Esophagus squamous epithelium (tissue), 4 donors: Measurements from ENCODE around the gene KLHL14.

Source experiments
- POLR2A ChIP-seq, 4 donors: fragments of 450-650 bp; IDR thresholded peaks; one replicate each; pipeline ENCODE4 v1.6.1; 2017; ENCODE audit warnings: antibody characterized with exemption in 4 of 4, mild to moderate bottlenecking in 4 of 4, moderate library complexity in 3 of 4
- TF ChIP-seq, protein P1 (sequence below), 6 experiments: fragments of 450-650 bp in 4 of 6; fragments of 200-600 bp in 2 of 6; sonication (generic) in 2 of 6; IDR thresholded peaks; one replicate each; pipeline ENCODE4 v1.5.1; 2016 to 2019; ENCODE audit warnings: antibody characterized with exemption in 6 of 6, mild to moderate bottlenecking in 4 of 6, moderate library complexity in 4 of 6

DNA sequence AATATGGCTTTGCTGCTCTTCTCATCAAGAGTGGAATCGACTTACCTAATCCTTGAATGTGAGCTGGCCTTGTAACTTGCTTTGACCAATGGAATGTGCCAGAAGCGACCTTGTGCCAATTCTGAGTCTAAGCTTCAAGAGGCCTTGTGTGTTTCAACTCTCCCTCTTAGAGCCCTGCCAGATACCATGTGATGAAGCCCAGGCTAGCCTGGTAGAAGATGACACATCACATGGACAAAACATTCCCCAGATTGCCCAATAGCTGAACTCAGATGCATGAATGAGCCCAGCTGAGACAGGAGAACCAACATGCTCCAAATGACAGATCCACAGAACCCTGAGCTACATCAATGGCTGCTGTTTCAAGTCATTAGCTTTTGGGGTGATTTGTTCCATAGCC is 4.2 kb upstream of the KLHL14 start:
- TF ChIP-seq, protein P1, sequence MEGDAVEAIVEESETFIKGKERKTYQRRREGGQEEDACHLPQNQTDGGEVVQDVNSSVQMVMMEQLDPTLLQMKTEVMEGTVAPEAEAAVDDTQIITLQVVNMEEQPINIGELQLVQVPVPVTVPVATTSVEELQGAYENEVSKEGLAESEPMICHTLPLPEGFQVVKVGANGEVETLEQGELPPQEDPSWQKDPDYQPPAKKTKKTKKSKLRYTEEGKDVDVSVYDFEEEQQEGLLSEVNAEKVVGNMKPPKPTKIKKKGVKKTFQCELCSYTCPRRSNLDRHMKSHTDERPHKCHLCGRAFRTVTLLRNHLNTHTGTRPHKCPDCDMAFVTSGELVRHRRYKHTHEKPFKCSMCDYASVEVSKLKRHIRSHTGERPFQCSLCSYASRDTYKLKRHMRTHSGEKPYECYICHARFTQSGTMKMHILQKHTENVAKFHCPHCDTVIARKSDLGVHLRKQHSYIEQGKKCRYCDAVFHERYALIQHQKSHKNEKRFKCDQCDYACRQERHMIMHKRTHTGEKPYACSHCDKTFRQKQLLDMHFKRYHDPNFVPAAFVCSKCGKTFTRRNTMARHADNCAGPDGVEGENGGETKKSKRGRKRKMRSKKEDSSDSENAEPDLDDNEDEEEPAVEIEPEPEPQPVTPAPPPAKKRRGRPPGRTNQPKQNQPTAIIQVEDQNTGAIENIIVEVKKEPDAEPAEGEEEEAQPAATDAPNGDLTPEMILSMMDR (IDR thresholded peaks at IDR 0.05) = no peak
- TF ChIP-seq POLR2A (IDR thresholded peaks at IDR 0.05) = no peak
